Right renal cortex interstitium (tissue), 3 donors: Measurements from ENCODE around the gene CAMK1D. TPM values are rescaled to one million over a fixed set of nuclear protein-coding genes. Genes with fewer than 3 reads are reported as not detected.
"Not testable (repeated sequence)": the region's sequence is repeated elsewhere in the genome, so short reads cannot be mapped to it uniquely, and the experiment has no call there.

Experiments
- DNase-seq, 3 donors: peaks; one replicate each; pipeline ENCODE4 v3.0.0-alpha.2; 2013; ENCODE audit warnings: low read depth in 3 of 3, low spot score in 2 of 3
- polyA plus RNA-seq, 3 donors: library from polyadenylated mRNA; unstranded; fragments of 120-200 nt; gene quantifications; one replicate each; pipeline ENCODE4 v1.2.1, GENCODE V29; 2013; ENCODE audit not compliant: insufficient read length in 3 of 3

CAMK1D gene
- polyA plus RNA-seq, 3 donors = 9.9 to 10.7 (median 10.4) TPM

DNA sequence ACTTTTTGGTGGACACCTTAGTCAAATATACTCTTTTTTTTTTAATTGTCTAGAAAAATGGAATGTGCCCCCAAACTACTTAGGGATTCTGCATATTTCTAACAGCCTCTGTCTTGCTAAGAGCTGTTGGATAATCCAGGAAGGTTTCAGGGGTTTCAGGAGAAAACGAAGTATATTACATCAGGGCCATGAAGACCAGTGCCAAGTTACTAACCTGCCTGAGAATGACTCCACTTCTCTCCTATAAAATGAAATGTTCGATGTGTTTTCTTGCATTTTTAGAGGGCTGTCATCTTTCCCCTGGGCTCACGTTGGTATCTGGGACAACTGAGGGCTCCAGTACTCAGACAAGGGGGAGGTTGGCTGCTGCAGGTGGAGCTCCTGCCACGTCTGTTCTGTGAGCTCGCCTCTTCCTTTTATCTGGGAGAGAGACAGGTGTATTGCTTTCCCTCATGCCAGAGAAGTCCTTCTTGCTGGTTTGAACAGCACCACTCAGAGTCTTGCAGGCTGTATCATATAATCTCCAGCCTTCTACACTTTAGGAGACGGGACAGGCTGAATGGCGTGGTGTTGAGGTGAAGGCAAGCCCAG is 71.3 kb downstream of the CAMK1D start:
- no peak for DNase-seq

DNA sequence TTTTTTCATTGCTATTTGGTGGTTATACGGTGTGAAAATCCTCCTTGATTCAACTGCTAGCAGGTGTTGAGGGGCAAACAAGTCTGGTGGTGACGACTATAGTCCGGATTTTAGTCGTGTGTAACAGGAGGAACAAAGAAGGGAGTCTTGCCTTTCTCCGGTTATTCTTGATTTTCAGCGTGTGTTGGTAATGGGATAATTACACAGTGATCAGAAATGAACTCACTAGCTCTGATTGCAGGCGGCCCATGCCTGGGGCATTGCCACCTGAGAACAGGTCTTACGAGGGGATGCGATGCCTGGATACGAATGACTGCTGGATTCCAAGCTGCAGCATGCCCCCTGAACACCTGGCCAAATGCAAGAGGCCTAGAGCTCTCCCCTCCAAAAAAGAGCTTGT is 72.8 kb downstream of the CAMK1D start:
- DNase-seq = no peak

DNA sequence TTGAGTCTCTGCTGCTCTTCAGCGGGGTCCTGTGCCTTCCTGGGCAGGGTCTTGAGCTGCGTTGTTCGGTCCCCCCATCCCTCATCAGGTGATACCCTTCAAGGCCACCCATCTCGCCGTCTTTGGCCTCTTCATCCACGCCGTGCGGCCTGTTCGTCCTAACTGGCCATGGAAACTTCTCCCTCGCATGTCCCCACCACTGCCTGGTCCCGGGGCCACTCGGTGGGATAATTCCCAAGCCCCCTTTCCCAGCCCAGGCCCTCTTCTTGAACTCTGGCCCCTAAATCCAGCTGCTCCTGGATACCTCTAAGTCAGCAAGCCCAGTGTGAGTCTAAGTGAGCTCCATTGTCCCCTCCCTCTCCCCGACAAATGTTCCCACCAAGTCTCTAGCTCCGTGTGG is 74.5 kb downstream of the CAMK1D start:
- DNase-seq = no peak

DNA sequence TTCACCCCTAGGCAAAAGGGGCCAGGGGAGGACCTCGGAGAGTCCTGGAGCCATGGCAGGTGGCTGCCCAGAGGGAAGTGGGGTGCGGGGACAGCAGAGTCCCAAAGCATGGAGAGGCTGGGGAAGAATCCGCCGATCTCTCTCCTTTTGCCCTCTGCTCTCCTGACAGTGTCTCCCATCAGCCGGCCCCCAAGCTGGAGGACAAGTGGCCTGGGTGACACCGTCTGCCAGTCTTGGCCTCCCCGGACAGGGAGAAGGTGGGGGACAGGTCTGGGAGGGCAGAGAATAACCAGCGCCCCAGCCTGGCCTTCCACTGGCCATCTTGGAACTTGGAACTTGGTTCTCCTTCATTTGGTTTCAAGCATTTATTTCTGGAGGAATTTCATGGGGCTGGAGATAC is 77.9 kb downstream of the CAMK1D start:
- no peak for DNase-seq

DNA sequence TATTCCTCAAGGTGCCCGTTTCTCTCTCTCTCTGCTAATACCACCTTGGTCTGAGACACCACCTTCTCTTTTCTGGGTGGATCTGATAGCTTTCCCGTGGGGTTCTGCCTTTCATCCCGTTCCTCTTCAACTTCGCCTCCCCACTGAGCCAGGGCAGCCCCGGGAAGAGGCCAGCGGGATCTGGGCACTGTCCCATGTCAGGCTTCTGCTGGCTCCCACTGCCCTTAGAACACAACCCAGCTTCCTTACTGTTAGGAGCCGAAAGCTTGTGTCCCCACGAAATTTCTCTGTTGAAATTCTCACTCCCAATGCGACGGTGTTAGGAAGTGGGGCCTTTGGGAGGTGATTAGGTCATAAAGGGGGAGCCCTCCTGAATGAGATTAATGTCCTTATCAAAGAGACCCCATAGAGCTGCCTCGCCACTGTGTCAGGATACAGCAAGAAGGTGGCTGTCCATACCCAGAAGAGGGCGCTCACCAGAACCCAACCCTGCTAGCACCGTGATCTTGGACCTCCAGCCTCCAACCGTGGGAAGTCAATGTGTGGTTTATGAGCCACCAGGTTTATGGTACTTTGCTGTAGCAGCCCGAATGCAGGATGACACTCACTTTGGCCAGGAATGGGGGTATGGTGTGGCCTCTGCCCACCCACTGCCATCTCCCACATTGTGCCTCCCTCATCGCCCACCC is 79.2 kb downstream of the CAMK1D start:
- DNase-seq = no peak

DNA sequence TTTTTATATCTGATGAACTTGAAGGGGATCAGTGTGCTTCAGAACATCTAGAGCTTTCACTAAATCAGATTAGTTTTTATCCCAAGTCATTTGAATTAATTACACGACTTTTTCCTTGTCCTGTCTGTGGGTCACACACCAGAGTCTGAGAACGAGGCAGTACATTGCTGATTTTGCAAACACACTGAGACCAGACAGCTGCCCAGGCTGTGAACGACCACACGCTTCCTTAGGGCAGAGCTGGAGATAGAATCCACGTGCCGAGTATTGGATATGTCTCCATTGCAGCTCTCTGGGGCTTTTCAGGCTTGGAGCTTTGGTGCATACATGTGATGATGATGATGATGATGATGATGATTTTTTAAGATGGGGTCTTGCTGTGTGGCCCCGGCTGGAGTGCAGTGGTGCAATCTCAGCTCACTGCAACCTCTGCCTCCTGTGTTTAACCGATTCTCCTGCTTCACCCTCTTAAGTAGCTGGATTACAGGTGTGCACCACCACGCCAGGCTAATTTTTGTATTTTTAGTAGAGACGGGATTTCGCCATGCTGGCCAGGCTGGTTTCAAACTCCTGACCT is 81.1 kb downstream of the CAMK1D start:
- DNase-seq = no peak

DNA sequence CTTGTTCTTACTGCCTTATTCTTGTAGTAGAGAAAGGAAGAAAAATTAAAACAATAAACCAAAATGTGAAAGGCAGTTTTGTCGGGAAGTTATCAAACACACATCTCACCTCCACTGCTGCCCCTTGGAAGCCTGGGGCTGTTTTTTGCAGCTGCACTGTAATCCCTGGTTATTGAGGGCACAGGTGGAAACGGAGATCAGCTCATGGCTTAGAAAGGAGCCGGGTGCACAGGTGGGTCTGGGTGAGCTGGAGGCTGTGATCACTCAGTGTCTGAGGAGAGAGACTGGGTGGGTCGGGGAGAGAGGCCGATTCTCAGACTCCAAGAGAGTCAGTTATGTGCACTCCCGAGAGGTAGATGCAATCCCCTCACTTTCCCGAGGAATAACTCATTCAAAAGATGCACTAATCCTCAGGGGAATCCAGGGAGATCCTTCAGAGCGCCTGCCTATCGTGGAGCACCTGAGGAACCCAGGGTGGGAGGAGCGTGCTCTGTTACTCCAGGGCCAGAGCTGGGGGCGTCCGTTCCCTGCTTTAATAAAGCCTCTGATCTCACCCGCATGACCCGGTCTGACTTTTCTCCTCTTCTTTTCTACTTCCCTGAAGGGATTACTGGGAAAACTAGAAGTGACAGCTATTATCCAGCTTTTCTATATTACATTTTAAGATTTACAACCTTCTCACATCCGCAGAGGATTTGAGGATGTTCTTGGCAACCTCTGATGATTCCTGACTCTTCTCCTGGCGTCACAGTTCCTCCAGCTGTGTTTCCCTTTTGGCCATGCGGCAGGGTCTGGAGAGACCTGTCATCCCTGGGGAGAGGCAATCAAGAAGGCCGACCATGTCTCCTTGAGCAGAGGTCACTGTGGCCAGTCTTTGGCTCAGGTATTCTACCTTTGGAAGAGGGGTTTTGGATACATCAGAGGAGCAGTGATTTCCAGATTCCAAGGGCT is 82.1 kb downstream of the CAMK1D start:
- no peak for DNase-seq

DNA sequence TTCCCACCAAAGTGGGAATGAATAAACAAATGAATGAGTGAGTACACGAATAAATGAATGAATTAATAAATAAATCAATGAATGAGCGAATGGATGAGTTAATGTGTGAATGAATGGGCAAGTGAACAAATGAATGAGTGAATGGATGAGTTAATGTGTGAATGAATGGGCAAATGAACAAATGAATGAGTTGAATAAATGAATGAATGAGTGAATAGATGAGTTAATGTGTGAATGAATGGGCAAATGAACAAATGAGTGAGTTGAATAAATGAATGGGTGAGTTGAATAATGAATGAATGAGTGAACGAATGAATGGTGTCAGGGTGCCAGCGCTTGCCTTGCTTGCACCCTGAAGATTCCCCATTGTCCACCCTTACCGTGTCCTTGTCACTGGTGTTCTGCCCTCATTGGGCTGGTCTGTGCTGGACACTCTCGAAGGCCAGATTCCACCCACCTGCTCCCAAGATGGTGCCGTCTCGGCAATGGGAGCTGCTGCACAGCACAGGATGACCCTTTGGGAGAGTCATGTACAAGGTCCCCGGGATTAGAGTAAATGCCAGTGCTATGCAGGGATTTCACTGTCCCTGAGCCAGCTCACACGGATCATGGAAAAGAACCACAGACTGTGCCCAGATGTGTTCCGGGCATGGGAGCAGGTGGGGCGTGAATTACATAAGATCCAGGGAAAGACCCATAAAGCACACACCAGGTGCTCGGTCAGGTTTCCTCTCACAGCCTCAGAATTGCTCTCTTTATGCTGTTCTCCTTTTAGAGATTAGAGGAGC is 83.2 kb downstream of the CAMK1D start:
- no peak for DNase-seq

DNA sequence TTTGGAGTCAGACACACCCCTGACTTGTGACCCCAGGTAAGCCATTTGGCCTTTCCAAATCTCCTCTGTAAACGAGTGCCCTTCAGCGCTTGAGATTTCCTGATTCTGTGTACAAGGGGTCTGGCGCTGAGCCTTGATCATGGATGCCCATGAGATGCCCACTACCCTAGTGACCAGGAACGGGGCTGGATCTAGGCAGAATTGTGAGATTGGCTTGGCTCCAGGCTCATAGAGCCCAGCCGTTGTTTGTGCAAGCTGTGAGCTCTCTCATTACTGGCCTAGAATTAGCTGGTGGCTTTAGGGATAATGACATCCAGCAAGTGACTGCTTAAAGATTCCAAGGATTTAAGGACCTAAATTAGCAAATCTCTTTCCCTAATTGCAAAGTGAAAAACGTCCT is 84.9 kb downstream of the CAMK1D start:
- DNase-seq = no peak

DNA sequence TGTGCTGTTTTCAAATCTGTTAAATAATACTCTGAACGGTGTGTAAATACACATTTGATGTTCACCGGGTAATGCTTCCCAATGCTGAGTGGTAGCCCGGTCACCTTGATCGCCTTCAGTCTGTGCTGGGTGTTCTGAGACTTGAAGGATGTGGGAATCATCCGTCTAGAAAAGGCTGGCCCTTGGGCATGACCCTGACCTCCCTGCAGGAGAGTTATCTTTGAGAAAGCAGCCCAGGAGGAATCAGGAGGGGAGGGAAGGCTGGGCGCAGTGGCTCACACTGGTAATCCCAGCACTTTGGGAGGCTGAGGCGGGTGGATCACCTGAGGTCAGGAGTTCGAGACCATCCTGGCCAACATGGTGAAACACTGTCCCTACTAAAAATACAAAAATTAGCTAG is 85.3 kb downstream of the CAMK1D start:
- DNase-seq = not testable (repeated sequence)

DNA sequence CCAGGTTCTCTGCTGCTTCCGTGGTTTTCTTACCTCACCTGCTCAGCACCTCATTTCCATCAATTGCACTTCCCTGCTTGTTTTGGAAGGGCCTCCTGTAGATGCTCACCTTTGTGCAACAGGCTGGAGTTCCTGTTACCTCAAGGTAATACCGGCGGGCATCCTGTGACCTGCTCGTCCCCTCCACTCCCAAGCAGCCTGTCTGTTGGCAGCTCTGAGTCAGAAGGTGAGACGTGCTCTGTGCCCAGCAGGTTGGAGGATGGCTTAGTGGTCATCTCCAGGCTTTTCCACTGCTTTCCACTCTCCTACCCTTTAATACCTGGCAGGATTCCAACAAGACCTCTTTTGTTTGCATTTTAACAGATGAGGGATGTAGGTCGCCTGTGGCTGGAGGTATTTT is 86.0 kb downstream of the CAMK1D start:
- DNase-seq = no peak

DNA sequence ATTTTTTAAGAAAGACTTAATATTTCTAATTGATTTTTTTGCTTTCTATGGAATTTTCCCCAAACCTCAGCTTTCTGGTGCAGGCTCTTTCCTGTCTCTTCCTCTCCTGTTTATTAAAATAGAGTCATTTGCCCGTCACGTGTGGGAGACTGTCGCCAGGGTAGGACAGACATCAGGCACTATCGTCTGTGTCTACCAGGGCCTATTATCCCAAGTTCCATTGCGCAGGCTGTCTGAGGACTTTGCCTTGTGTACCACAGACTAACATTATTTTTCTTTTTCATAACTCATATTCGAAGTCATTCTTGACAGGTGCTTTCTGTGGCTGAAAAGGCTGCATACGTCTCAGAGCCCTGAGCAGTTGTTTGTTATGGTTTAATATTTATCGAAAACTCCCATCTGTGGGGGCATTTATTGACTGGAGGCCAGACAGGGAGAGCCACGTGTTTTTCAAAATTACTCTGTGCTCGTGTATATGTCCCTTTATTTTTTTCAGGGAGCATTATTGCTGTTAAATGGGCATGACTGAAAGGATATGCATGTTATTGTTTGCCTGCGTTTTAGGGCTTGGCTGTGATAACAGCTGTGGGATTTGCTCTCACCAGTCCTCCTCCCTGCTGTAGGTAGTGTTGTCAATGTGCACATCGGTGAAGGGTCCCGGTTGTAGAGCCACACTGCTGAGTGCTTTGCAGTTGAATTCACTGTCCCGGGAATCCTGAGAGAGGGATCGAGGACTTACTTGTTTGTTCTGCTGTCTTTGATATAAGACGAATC is 89.8 kb downstream of the CAMK1D start:
- DNase-seq = no peak

DNA sequence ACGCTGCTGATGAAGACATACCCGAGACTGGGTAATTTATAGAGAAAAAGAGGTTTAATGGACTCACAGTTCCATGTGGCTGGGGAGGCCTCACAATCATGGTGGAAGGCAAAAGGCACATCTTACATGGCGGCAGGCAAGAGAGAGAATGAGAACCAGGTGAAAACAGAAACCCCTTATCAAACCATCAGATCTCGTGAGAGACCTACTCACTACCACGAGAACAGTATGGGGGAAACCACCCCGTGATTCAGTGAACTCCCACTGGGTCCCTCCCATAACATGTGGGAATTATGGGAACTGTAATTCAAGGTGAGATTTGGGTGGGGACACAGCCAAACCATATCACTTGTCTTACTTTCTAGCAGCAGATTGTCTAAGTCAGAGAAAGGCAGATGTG is 90.4 kb downstream of the CAMK1D start:
- DNase-seq = not testable (repeated sequence)

DNA sequence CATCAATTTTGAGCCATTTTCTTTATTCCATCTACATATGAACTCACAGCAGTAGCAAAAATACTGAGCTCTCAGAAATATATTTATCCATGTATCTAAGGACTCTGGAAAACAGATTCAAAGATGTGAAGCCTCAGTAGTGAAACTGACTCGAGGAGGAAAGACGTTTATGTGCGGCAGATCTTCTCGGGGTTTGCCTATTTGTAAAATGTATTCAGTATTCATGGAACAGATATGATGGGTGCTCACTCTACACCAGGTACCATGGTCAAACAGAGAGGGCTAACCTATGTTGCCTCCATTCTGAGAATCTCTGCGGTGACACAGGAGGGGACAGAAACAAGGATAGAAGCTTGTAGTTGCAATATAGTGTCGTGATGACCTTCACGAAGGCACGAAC is 93.7 kb downstream of the CAMK1D start:
- DNase-seq = no peak

DNA sequence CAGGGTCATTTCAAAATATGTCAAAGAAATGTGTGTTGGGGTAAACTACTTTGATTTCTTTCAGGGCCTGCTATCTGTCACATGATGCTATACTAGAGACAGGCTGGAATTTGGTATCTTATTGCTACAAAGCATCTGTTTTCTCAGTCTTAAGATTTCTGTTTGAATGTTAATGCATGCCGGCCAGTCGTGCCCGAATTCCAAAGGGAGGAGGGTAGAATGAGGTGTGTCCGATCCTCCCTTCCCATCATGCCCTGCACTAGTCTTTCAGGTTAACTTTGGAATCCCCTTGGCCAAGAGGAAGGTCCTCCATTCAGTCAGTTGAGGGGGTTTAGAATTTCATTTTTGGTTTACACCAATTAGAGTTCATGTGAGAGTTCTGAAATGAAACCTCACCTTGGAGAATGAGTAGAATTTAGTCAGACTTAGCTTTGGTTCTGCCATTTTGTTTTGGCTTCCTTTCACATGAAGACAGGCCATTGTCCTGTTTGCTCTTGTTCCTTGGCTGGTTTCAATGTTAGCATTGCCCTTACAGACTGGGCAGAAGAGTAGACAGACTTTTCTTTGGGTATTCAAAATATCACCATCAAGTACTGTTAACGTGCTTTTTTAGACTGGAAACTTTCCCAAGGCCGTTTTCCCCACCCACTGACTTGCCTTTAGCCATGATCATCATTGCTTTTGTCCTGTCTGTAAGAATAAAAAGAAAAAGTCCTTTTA is 95.8 kb downstream of the CAMK1D start:
- DNase-seq = no peak

DNA sequence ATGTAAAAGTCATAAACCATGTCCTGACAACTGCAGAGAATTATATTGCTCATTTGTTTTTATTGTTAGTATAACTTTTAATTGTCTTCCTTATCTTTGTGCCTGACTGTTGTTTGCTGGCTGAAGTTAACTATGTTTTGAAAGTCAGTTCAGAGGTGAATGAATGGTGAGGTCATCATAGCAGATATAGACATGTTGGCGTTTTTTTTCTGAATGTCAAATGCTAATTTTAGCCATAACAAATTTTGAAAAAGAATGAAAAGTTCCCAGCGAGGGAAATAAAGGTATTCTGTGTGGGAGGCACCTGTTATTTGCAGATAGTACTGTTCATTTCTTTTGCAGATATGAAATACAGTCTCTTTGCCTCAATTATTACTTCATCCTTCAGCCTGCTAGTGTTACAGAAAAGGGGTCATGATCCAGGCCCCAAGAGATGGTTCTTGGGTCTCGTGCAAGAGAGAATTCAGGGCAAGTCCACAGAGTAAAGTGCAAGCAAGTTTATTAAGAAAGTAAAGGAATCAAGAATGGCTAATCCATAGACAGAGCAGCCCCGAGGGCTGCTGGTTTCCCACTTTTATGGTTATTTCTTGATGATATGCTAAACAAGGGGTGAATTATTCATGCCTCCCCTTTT is 96.5 kb downstream of the CAMK1D start:
- no peak for DNase-seq

DNA sequence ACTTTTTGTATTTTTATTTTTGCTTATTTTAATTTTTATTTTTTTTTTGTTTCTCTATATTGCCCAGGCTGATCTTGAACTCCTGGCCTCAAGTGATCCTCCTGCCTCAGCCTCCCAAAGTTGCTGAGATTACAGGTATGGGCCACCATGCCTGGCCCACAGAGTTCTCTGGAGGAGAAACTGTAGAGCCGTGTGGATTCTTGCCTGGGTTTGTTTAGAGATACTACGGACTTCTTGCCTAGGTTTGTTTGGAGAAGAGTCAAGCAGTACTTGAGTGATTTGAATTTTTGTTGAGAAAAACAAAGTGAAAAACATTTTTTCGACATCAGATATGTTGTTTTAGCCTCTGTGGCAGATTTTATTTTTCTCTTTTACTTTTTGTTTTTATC is 99.0 kb downstream of the CAMK1D start:
- no peak for DNase-seq

DNA sequence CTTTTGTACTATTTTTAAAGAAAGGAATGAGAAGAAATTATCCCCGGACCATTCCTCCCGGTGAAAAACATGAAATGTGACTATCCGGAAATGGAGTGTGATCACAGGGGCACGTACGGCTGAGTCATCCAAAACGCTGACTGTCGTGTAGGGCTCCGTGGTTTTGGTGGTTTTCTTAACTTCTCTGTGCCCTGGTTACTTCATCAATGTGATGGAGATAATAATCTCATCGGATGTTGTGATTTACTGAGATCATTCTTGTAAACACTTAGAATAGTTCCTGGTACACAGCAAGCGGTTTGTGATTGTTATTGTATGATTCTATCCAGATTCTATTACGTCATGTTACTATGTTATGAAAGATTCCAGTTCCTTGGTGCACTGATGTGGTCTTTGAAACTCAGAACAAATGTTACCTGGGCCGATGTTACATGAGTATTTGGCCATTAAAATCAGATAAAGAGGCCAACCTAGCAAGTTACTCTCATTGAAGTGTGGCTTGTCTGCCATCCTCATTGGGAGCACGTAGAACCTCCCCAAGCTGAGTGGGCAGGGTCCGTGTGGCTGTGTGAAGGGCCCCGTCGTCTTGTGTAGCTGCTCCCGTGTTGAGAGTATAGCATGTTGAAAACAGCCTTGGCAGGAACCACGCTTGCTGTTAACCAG is 99.5 kb downstream of the CAMK1D start:
- no peak for DNase-seq
